GM23248 (cell line): Measurements from ENCODE around the gene KBTBD3.

Source experiments
- EZH2 ChIP-seq: fragments of 200-600 bp; sonication (generic); IDR thresholded peaks from 2 replicates; pipeline ENCODE4 v1.6.1; 2018; ENCODE audit warnings: antibody characterized with exemption, mild to moderate bottlenecking; ENCODE audit not compliant: insufficient read depth, poor library complexity, severe bottlenecking
- EZH2phosphoT487 ChIP-seq: fragments of 200-600 bp; sonication (generic); IDR thresholded peaks from 2 replicates; pipeline ENCODE4 v1.6.1; 2018; ENCODE audit warnings: antibody characterized with exemption, moderate library complexity, mild to moderate bottlenecking, low read depth; ENCODE audit not compliant: insufficient read depth

DNA sequence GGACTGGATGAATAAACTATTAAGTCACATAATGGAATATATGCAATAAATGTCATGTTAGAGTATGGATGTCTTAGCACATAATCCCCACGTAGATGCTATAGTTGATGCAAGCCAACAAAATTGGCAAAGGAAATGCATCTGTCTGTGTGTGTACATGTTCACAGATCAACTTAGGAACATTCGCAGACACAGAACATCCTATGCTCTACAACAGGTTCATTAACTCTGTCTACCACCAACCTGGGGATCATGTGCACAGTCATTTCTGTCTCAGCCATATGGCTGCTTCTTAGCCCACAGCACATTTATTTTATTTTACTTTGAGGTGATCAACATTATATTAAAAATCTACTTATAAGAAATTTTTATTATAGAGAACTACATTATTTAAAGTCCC, 60.1 kb downstream of the KBTBD3 start:
- TF ChIP-seq EZH2, result no peak
- no peak for TF ChIP-seq EZH2phosphoT487
